Putamen (tissue), 1 donor: ENCODE results near the gene ELOVL3.
"Not testable (repeated sequence)": the region's sequence is repeated elsewhere in the genome, so short reads cannot be mapped to it uniquely, and the experiment has no call there.

Experiments
- DNase-seq: peaks from one replicate; pipeline ENCODE4 v3.0.0-alpha.2; 2016; ENCODE audit warnings: low spot score

The ELOVL3 gene

GRCh38 chr10:102227050-102227449 is 951 bp downstream of the ELOVL3 start:
- DNase-seq = no peak

- peak; percentile 59 for DNase-seq
Observed at GRCh38 chr10:102229810-102230263, 3.7 kb downstream of the ELOVL3 start.

GRCh38 chr10:102230264-102230860 is 4.3 kb downstream of the ELOVL3 start:
- DNase-seq = no peak

- DNase-seq = no peak
Observed at GRCh38 chr10:102230861-102231356, 4.8 kb downstream of the ELOVL3 start.

GRCh38 chr10:102231357-102232318 is 5.5 kb downstream of the ELOVL3 start:
- no peak for DNase-seq

GRCh38 chr10:102233997-102234396 is 7.9 kb downstream of the ELOVL3 start:
- no peak for DNase-seq

GRCh38 chr10:102234888-102235597 is 8.9 kb downstream of the ELOVL3 start:
- DNase-seq = no peak

GRCh38 chr10:102235598-102235920 is 9.5 kb downstream of the ELOVL3 start:
- DNase-seq = no peak

- DNase-seq = no peak
Observed at GRCh38 chr10:102236006-102236405, 9.9 kb downstream of the ELOVL3 start.

- no peak for DNase-seq
Observed at GRCh38 chr10:102237711-102238252, 11.7 kb downstream of the ELOVL3 start.

- no peak for DNase-seq
Observed at GRCh38 chr10:102240467-102241031, 14.4 kb downstream of the ELOVL3 start.

- DNase-seq = no peak
Observed at GRCh38 chr10:102241032-102241443, 14.9 kb downstream of the ELOVL3 start.

- DNase-seq = peak; percentile 40
Observed at GRCh38 chr10:102241444-102242117, 15.5 kb downstream of the ELOVL3 start, which contains the start of gene PITX3. TSS of gene PITX3 (minus strand) at chr10:102241512. CDS start at chr10:102232080, 9,432 bp downstream.

- DNase-seq = no peak
Observed at GRCh38 chr10:102242118-102242485, 16.0 kb downstream of the ELOVL3 start.

GRCh38 chr10:102243309-102243708 is 17.2 kb downstream of the ELOVL3 start:
- no peak for DNase-seq

- DNase-seq = peak; percentile 99
Observed at GRCh38 chr10:102245082-102245931, 19.2 kb downstream of the ELOVL3 start, which contains the start of gene GBF1. TSS of gene GBF1 (plus strand) at chr10:102245532. CDS start at chr10:102258939, 13,407 bp downstream.

GRCh38 chr10:102245932-102246251 is 19.8 kb downstream of the ELOVL3 start:
- no peak for DNase-seq

- no peak for DNase-seq
Observed at GRCh38 chr10:102246261-102246660, 20.2 kb downstream of the ELOVL3 start.

- DNase-seq = no peak
Observed at GRCh38 chr10:102247734-102248133, 21.6 kb downstream of the ELOVL3 start.

- not testable (repeated sequence) for DNase-seq
Observed at GRCh38 chr10:102252508-102252907, 26.4 kb downstream of the ELOVL3 start.
